H1 (cell line): ENCODE measurements around the gene CLDN7. TPM values are rescaled to one million over a fixed set of nuclear protein-coding genes. Genes with fewer than 3 reads are reported as not detected.

Experiments
- CTCF ChIA-PET: fragments of 300-600 bp; sonication (Branson Sonifier 250); formaldehyde crosslinking; loops from one replicate; lab custom pipeline; 2021; ENCODE audit not compliant: partially characterized antibody; lab: Charles Lee
- POLR2A ChIA-PET: fragments of 300-600 bp; sonication (Branson Sonifier 250); formaldehyde crosslinking; loops from one replicate; lab custom pipeline; 2021; ENCODE audit warnings: inconsistent platforms; ENCODE audit not compliant: partially characterized antibody; lab: Charles Lee
- DNase-seq, 2 experiments: peaks; one replicate each; pipeline versions ENCODE4 v3.0.0 to v3.0.0-alpha.2; 2010 to 2022; ENCODE audit warnings: low spot score in 2 of 2, low read depth in 1 of 2, mixed read lengths in 1 of 2
- FAIRE-seq: peaks from 2 replicates; lab custom pipeline; 2011; peaks lifted over from hg19 to GRCh38; lab: Jason Lieb, UNC
- H2AFZ ChIP-seq: 2 replicates; pipeline ENCODE4 v1.8.1; 2012; ENCODE audit warnings: low read length, inconsistent platforms
- H2AK5ac ChIP-seq: 2 replicates; pipeline ENCODE4 v1.6.1; 2013; ENCODE audit warnings: low read depth, low read length
- H2BK120ac ChIP-seq: replicated peaks from 2 replicates; pipeline ENCODE3; 2013; ENCODE audit warnings: low read depth, low read length, inconsistent platforms
- H2BK12ac ChIP-seq: 2 replicates; pipeline ENCODE4 v1.6.1; 2013; ENCODE audit warnings: low read depth, low read length
- H2BK15ac ChIP-seq: 2 replicates; pipeline ENCODE4 v1.6.1; 2013; ENCODE audit warnings: low read length
- H2BK20ac ChIP-seq: 2 replicates; pipeline ENCODE4 v1.6.1; 2013; ENCODE audit warnings: low read length
- H2BK5ac ChIP-seq: 2 replicates; pipeline ENCODE4 v1.6.1; 2013; ENCODE audit warnings: low read depth, low read length
- H3K14ac ChIP-seq: 2 replicates; pipeline ENCODE4 v1.6.1; 2013; ENCODE audit warnings: inconsistent platforms; ENCODE audit not compliant: insufficient read length
- H3K18ac ChIP-seq: 2 replicates; pipeline ENCODE4 v1.6.1; 2013; ENCODE audit warnings: low read length; ENCODE audit errors: extremely low read depth
- H3K23ac ChIP-seq: 2 replicates; pipeline ENCODE4 v1.6.1; 2013; ENCODE audit warnings: inconsistent platforms; ENCODE audit not compliant: insufficient read length
- H3K23me2 ChIP-seq: 2 replicates; pipeline ENCODE4 v1.6.1; 2013; ENCODE audit warnings: low read depth, low read length
- H3K27ac ChIP-seq: 2 replicates; pipeline ENCODE4 v1.6.1; 2011; ENCODE audit warnings: low read depth, low read length, inconsistent platforms
- H3K27me3 ChIP-seq, 4 experiments: replicated peaks in 1 of 4; 1 replicate in 1 of 4; 2 replicates in 3 of 4; pipeline versions ENCODE4 v1.6.1 to v1.8.1; 2011 to 2013; ENCODE audit warnings: low read length in 3 of 4, mild to moderate bottlenecking in 3 of 4, inconsistent platforms in 2 of 4, mixed read lengths in 2 of 4, moderate library complexity in 1 of 4; ENCODE audit not compliant: control insufficient read depth in 3 of 4, insufficient read depth in 3 of 4; ENCODE audit errors: extremely low read depth in 1 of 4
- H3K36me3 ChIP-seq, 4 experiments: 2 replicates each; pipeline versions ENCODE4 v1.6.1 to v1.8.1; 2011 to 2013; ENCODE audit warnings: mild to moderate bottlenecking in 4 of 4, low read length in 3 of 4, moderate library complexity in 2 of 4, control low read depth in 1 of 4, inconsistent platforms in 1 of 4; ENCODE audit not compliant: insufficient read depth in 4 of 4, control insufficient read depth in 2 of 4
- H3K4ac ChIP-seq: replicated peaks from 2 replicates; pipeline ENCODE3; 2013; ENCODE audit warnings: low read length, low read depth, mixed read lengths, inconsistent platforms; ENCODE audit not compliant: insufficient read length
- H3K4me1 ChIP-seq, 4 experiments: replicated peaks in 1 of 4; 1 replicate in 1 of 4; 2 replicates in 3 of 4; pipeline versions ENCODE4 v1.6.1 to v1.8.1; 2011 to 2013; ENCODE audit warnings: low read length in 3 of 4, inconsistent platforms in 2 of 4, mixed read lengths in 1 of 4; ENCODE audit not compliant: insufficient read depth in 4 of 4, control insufficient read depth in 3 of 4
- H3K4me2 ChIP-seq, 2 experiments: 2 replicates each; pipeline versions ENCODE4 v1.6.1 to v1.8.1; 2011 to 2013; ENCODE audit warnings: low read depth in 2 of 2, low read length in 2 of 2, control low read depth in 1 of 2, inconsistent platforms in 1 of 2, mild to moderate bottlenecking in 1 of 2; ENCODE audit not compliant: insufficient read depth in 1 of 2
- H3K4me3 ChIP-seq, 4 experiments: fragments of 200-600, 300-600 bp in 1 of 4; sonication (generic), shearing (Covaris generic), sonication (Bioruptor Twin) in 1 of 4; 2 replicates each; pipeline versions ENCODE4 v1.5.1 to v1.8.1; 2011 to 2016; ENCODE audit warnings: low read length in 4 of 4, low read depth in 3 of 4, control low read depth in 2 of 4, inconsistent platforms in 2 of 4, mild to moderate bottlenecking in 2 of 4, mixed read lengths in 1 of 4, moderate library complexity in 1 of 4; ENCODE audit not compliant: insufficient read depth in 2 of 4; ENCODE audit errors: extremely low read depth in 1 of 4
- H3K56ac ChIP-seq: replicated peaks from 2 replicates; pipeline ENCODE3; 2013; ENCODE audit warnings: low read depth, mild to moderate bottlenecking, mixed read lengths, low read length, inconsistent platforms; ENCODE audit not compliant: insufficient read length
- H3K79me1 ChIP-seq: 2 replicates; pipeline ENCODE4 v1.6.1; 2013; ENCODE audit warnings: low read depth, low read length, control low read depth
- H3K79me2 ChIP-seq, 2 experiments: 2 replicates each; pipeline versions ENCODE4 v1.6.1 to v1.8.1; 2012 to 2013; ENCODE audit warnings: low read length in 2 of 2, mild to moderate bottlenecking in 2 of 2, inconsistent platforms in 1 of 2; ENCODE audit not compliant: insufficient read depth in 2 of 2, control insufficient read depth in 1 of 2
- H3K9ac ChIP-seq, 4 experiments: replicated peaks in 1 of 4; 1 replicate in 1 of 4; 2 replicates in 3 of 4; pipeline versions ENCODE4 v1.6.1 to v1.8.1; 2011 to 2013; ENCODE audit warnings: low read depth in 3 of 4, low read length in 3 of 4, control low read depth in 2 of 4, mild to moderate bottlenecking in 2 of 4, moderate library complexity in 2 of 4, inconsistent platforms in 1 of 4; ENCODE audit errors: extremely low read depth in 1 of 4
- H3K9me3 ChIP-seq, 2 experiments: 2 replicates each; pipeline versions ENCODE4 v1.6.1 to v1.8.1; 2012 to 2013; ENCODE audit warnings: mild to moderate bottlenecking in 2 of 2, moderate library complexity in 2 of 2, control low read depth in 1 of 2, inconsistent platforms in 1 of 2, low read depth in 1 of 2, low read length in 1 of 2, mixed read lengths in 1 of 2; ENCODE audit not compliant: insufficient read depth in 2 of 2
- H4K20me1 ChIP-seq, 2 experiments: replicated peaks in 1 of 2; 2 replicates each; pipeline versions ENCODE3 to v1.8.1; 2011 to 2013; ENCODE audit warnings: inconsistent platforms in 2 of 2, low read length in 2 of 2, mild to moderate bottlenecking in 1 of 2; ENCODE audit not compliant: insufficient read depth in 2 of 2, control insufficient read depth in 1 of 2
- H4K5ac ChIP-seq: 2 replicates; pipeline ENCODE4 v1.6.1; 2013; ENCODE audit warnings: low read length, low read depth, mixed read lengths, inconsistent platforms; ENCODE audit not compliant: insufficient read length
- H4K8ac ChIP-seq: 2 replicates; pipeline ENCODE4 v1.8.0; 2013; ENCODE audit warnings: mild to moderate bottlenecking, moderate library complexity, low read length, inconsistent platforms; ENCODE audit not compliant: insufficient read depth; ENCODE audit errors: extremely low read depth
- H4K91ac ChIP-seq: replicated peaks from 2 replicates; pipeline ENCODE3; 2013; ENCODE audit warnings: low read length, mixed read lengths, inconsistent platforms; ENCODE audit not compliant: insufficient read length
- BRCA1 ChIP-seq: IDR thresholded peaks from 2 replicates; pipeline ENCODE4 v1.6.1; 2012; ENCODE audit warnings: low read depth, low read length, improper control_type of control experiment
- CBX5 ChIP-seq: fragments of 300-800, 300-1000 bp; sonication (generic); IDR thresholded peaks from 2 replicates; pipeline ENCODE4 v1.7.1; 2016; ENCODE audit warnings: antibody characterized with exemption, low read length, low read depth
- EZH2 ChIP-seq: fragments of 200-600 bp; sonication (generic); IDR thresholded peaks from 2 replicates; pipeline ENCODE4 v1.7.1; 2012; ENCODE audit warnings: low read depth, mild to moderate bottlenecking, moderate library complexity, low read length, inconsistent platforms; ENCODE audit not compliant: severe bottlenecking
- FOSL1 ChIP-seq: IDR thresholded peaks from 2 replicates; pipeline ENCODE4 v1.6.1; 2011; ENCODE audit warnings: mild to moderate bottlenecking, low read depth, low read length, moderate library complexity; ENCODE audit not compliant: insufficient read depth
- JUN ChIP-seq: IDR thresholded peaks from 2 replicates; pipeline ENCODE4 v1.6.1; 2011; ENCODE audit warnings: low read depth, mild to moderate bottlenecking, improper control_type of control experiment, low read length
- KDM4A ChIP-seq: IDR thresholded peaks from one replicate; pipeline ENCODE4 v1.7.1; 2012; ENCODE audit warnings: low read depth, mild to moderate bottlenecking, moderate library complexity, low read length, inconsistent platforms; ENCODE audit not compliant: severe bottlenecking
- KDM5A ChIP-seq: fragments of 200-600 bp; IDR thresholded peaks from 2 replicates; pipeline ENCODE4 v1.7.1; 2012; ENCODE audit warnings: mild to moderate bottlenecking, low read length, inconsistent platforms, mixed read lengths
- MAFK ChIP-seq: IDR thresholded peaks from 2 replicates; pipeline ENCODE4 v1.6.1; 2012; ENCODE audit warnings: low read depth, mild to moderate bottlenecking, improper control_type of control experiment, low read length
- NRF1 ChIP-seq: IDR thresholded peaks from 2 replicates; pipeline ENCODE4 v1.6.1; 2011; ENCODE audit warnings: mild to moderate bottlenecking, low read depth, low read length, improper control_type of control experiment
- POU5F1 ChIP-seq: IDR thresholded peaks from 2 replicates; pipeline ENCODE4 v1.6.1; 2011; ENCODE audit warnings: low read depth, mild to moderate bottlenecking, low read length, moderate library complexity
- SIX5 ChIP-seq: IDR thresholded peaks from 2 replicates; pipeline ENCODE4 v1.6.1; 2011; ENCODE audit warnings: mild to moderate bottlenecking, low read depth, low read length
- WGBS, 2 experiments: shearing (Covaris generic) in 1 of 2; methylation state at CpG; one replicate each; pipeline versions ENCODE4 v1.1.6 to v1.1.7; 2013 to 2015; ENCODE audit warnings: low lambda C conversion rate in 2 of 2, mixed read lengths in 2 of 2, inconsistent platforms in 1 of 2, low coverage in 1 of 2, missing lambda C conversion rate in 1 of 2; ENCODE audit not compliant: insufficient replicate concordance in 2 of 2, insufficient coverage in 1 of 2, insufficient read length in 1 of 2; ENCODE audit errors: extremely low coverage in 1 of 2, missing lambda C conversion rate in 1 of 2; 5-methylcytosine and 5-hydroxymethylcytosine counted together
- polyA plus RNA-seq, 7 experiments: library from polyadenylated mRNA; depleted of rRNA in 3 of 7; stranded (reverse) in 5 of 7; unstranded in 2 of 7; fragments of >200 nt in 5 of 7; fragments of 200-250 nt in 2 of 7; gene quantifications; 1 replicate in 5 of 7; 2 replicates in 1 of 7; 4 replicates in 1 of 7; pipeline versions ENCODE4 v1.2.1 to v1.2.3, GENCODE V29; 2011 to 2013; ENCODE audit warnings: missing spikeins in 2 of 7, mixed read lengths in 2 of 7
- total RNA-seq: library from RNA; stranded (reverse); fragmentation: NEBNext Ultra II Directional; extraction: Animal tissue kit (Norgen Biotek cat#: 25700); gene quantifications from 2 replicates; pipeline ENCODE4 v1.2.1, GENCODE V29; 2021
- TF ChIP-seq, protein P1 (sequence below): IDR thresholded peaks from 2 replicates; pipeline ENCODE4 v1.6.1; 2011; ENCODE audit warnings: low read length, improper control_type of control experiment

Gene CLDN7
- total and polyA plus RNA-seq, 2 of the 8 experiments (the other 6 are each of a cell fraction or from before 2014, with no cell fraction given): 118 to 119 TPM

DNA sequence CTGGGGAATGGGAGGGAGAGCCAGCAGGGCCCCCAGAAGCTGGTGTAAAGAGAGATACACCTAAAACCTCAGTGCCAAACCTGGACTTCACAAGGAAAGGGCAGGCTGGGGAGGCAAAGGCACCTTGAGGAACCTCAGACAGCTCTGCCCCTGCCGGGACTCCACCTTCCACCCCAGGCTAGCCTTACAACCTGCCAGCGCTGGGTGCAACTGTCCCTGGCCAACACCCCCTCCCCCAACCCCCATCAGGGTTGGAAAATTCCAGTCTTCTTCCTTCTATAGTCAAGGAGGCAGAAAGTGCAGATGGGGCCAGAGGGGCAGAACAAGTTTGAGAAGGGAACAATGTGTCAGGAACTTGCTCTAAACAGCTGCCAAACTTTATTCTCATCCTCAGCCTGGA lies 29.9 kb upstream of the CLDN7 start:
- H3K4me3 ChIP-seq: no peak overlapping the region
- H3K36me3 ChIP-seq: no peaks in the 10 kb centered on the region
- H3K4ac ChIP-seq: no peak overlapping the region
- no peak overlapping the region for H2BK5ac ChIP-seq
- no peak overlapping the region for H2BK12ac ChIP-seq
- ChIA-PET CTCF (interaction anchor here (0.8 to 5.7 kb wide), 8 partner anchors 10 to 269 kb away, joined by 3 to 46 read pairs (median 4); partner anchors contain the start of gene SLC2A4), POLR2A (interaction anchor here (0.9 to 6.7 kb wide), 12 partner anchors 7 to 71 kb away, joined by 3 to 94 read pairs (median 8); partner anchors contain the start of genes CLDN7, CTDNEP1, DVL2 and ELP5)
- peaks cover 2% of the 10 kb centered on the region; the same call in 1 of the 2 replicates for H3K23me2 ChIP-seq
- no peak overlapping the region for H4K91ac ChIP-seq
- no peak overlapping the region for H2BK20ac ChIP-seq
- H2BK15ac ChIP-seq: no peak overlapping the region
- no peak overlapping the region for H2BK120ac ChIP-seq
- no peak overlapping the region for H3K23ac ChIP-seq
- peaks cover 0 to 14% (median 9%) of the 10 kb centered on the region in 4 experiments; a peak in 6 of 7 replicates for H3K4me1 ChIP-seq
- no peak overlapping the region for H3K14ac ChIP-seq
- H3K27me3 ChIP-seq: peaks cover 3 to 11% (median 9%) of the 10 kb centered on the region in 4 experiments
- no peak overlapping the region for H2AK5ac ChIP-seq
- no peak overlapping the region for H3K4me2 ChIP-seq
- H4K5ac ChIP-seq: no peak overlapping the region
- H2AFZ ChIP-seq: no peak overlapping the region
- peaks cover 2% of the 10 kb centered on the region; the same call in 1 of the 2 replicates for H3K79me1 ChIP-seq
- no peaks in the 10 kb centered on the region for H3K79me2 ChIP-seq
- TF ChIP-seq MAFK (no peak), CBX5 (no peak), FOSL1 (no peak), EZH2 (no peak), JUN (no peak), SIX5 (no peak), POU5F1 (no peak), KDM4A (no peak), KDM5A (no peak), BRCA1 (no peak), NRF1 (no peak)
- TF ChIP-seq, protein P1, sequence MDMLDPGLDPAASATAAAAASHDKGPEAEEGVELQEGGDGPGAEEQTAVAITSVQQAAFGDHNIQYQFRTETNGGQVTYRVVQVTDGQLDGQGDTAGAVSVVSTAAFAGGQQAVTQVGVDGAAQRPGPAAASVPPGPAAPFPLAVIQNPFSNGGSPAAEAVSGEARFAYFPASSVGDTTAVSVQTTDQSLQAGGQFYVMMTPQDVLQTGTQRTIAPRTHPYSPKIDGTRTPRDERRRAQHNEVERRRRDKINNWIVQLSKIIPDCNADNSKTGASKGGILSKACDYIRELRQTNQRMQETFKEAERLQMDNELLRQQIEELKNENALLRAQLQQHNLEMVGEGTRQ: no peak
- DNase-seq: no peak
- FAIRE-seq: no peak
- no peak overlapping the region for H3K27ac ChIP-seq
- H3K56ac ChIP-seq: no peak overlapping the region
- peaks cover 0 to 9% of the 10 kb centered on the region in 2 experiments for H4K20me1 ChIP-seq
- no peaks in the 10 kb centered on the region; a peak in 1 of 4 replicates for H3K9me3 ChIP-seq
- no peak overlapping the region for H4K8ac ChIP-seq
- 73% methylated on average over 2 of the region's 2 CpGs; no CpG with 5 or more reads in 1 of the 2 experiments for WGBS, 2 experiments
- H3K18ac ChIP-seq: no peak overlapping the region
- H3K9ac ChIP-seq: no peak overlapping the region
